Esophagus muscularis mucosa (tissue), 3 donors: ENCODE results near the gene IRAK1.

Source experiments
- CTCF ChIP-seq, 3 experiments: fragments of 200-600 bp in 2 of 3; fragments of 450-650 bp in 1 of 3; sonication (generic) in 2 of 3; IDR thresholded peaks; one replicate each; pipeline ENCODE4 v1.5.1; 2017 to 2019; ENCODE audit warnings: antibody characterized with exemption in 3 of 3, mild to moderate bottlenecking in 2 of 3, moderate library complexity in 1 of 3
- POLR2AphosphoS5 ChIP-seq, 2 donors: sonication (generic); formaldehyde crosslinking; IDR thresholded peaks; one replicate each; pipeline ENCODE4 v1.6.1; 2017; ENCODE audit warnings: antibody characterized with exemption in 2 of 2

- TF ChIP-seq CTCF (IDR thresholded peaks at IDR 0.05) (no peak), POLR2AphosphoS5 (IDR thresholded peaks at IDR 0.05) (no peak)
These were observed 42.1 kb upstream of the IRAK1 start for GRCh38 chrX:154061801-154062200.
